Ovary (tissue), 9 donors: ENCODE data around the gene STPG1. TPM values are rescaled to one million over a fixed set of nuclear protein-coding genes. Genes with fewer than 3 reads are reported as not detected.

Experiments
- DNase-seq, 5 donors: peaks; one replicate each; pipeline ENCODE4 v3.0.0-alpha.2; 2019 to 2020
- H3K27ac ChIP-seq, 2 donors: fragments of 200-600 bp; one replicate each; pipeline versions ENCODE4 v1.5.1 to v1.8.0; 2019 to 2022
- H3K27me3 ChIP-seq: fragments of 200-600 bp; one replicate; pipeline ENCODE4 v1.8.0; 2022
- H3K36me3 ChIP-seq: fragments of 200-600 bp; sonication (generic); one replicate; pipeline ENCODE4 v1.5.1; 2019
- H3K4me1 ChIP-seq: one replicate; pipeline ENCODE4 v1.8.1; 2013; ENCODE audit warnings: mild to moderate bottlenecking, moderate library complexity; ENCODE audit not compliant: insufficient read depth
- H3K4me3 ChIP-seq: fragments of 200-600 bp; sonication (generic); one replicate; pipeline ENCODE4 v1.5.1; 2017
- H3K9me3 ChIP-seq, 2 donors: fragments of 200-600 bp in 1 of 2; sonication (generic) in 1 of 2; one replicate each; pipeline versions ENCODE4 v1.5.1 to v1.8.1; 2013 to 2019; ENCODE audit warnings: mild to moderate bottlenecking in 1 of 2, moderate library complexity in 1 of 2
- EP300 ChIP-seq: sonication (generic); formaldehyde crosslinking; IDR thresholded peaks from one replicate; pipeline ENCODE4 v1.6.1; 2017; ENCODE audit warnings: antibody characterized with exemption
- POLR2A ChIP-seq: fragments of 450-650 bp; IDR thresholded peaks from one replicate; pipeline ENCODE4 v1.6.1; 2017; ENCODE audit warnings: antibody characterized with exemption, mild to moderate bottlenecking, moderate library complexity
- WGBS, 3 donors: extraction: QIAGEN DNeasy Blood & Tissue Kit in 1 of 3; methylation state at CpG; one replicate each; pipeline versions ENCODE4 v1.1.5 to v1.1.7; 2013 to 2017; 5-methylcytosine and 5-hydroxymethylcytosine counted together
- intact Hi-C, 4 donors: fragments of 100-400 bp; cut with DNase I; formaldehyde crosslinking; loops; one replicate each; pipeline versions ENCODE4 v1.11.0 to v1.15.1; 2022 to 2023
- polyA plus RNA-seq, 2 donors: library from polyadenylated mRNA; stranded (reverse); fragments of 200-250 nt in 1 of 2; fragments of 350-450 nt in 1 of 2; fragmentation: Illumina TruSeq in 1 of 2; extraction: RNeasy Lipid Tissue Mini Kit (QIAGEN cat#74804) in 1 of 2; gene quantifications; one replicate each; pipeline ENCODE4 v1.2.3, GENCODE V29; 2013 to 2014
- total RNA-seq, 7 donors: library from RNA; depleted of rRNA in 2 of 7; stranded (reverse); fragments of >200 nt in 2 of 7; fragmentation: NEBNext Ultra II Directional in 3 of 7; extraction: Animal tissue kit (Norgen Biotek cat#: 25700) in 3 of 7; gene quantifications; one replicate each; pipeline versions ENCODE4 v1.1.0 to v1.2.4, GENCODE V29; 2016 to 2023
- TF ChIP-seq, protein P1 (sequence below), 3 donors: fragments of 450-650 bp in 2 of 3; fragments of 200-600 bp in 1 of 3; IDR thresholded peaks; one replicate each; pipeline versions ENCODE4 v1.5.1 to v1.8.0; 2016 to 2022; ENCODE audit warnings: antibody characterized with exemption in 3 of 3, mild to moderate bottlenecking in 1 of 3
- donor health status: DM: no; HTN: no; CAD: no; lungs with moderate emphysema.
- donor health status: DM: no; HTN: no; CAD: no.
- donor health status: Bipolar disorder and iron deficiency.
- donor health status: DM: yes; HTN: yes; CAD: no.
- donor health status: DM: no; HTN: no; CAD: no.
- donor health status: DM: yes; HTN: yes; CAD: no.

STPG1 gene
- total and polyA plus RNA-seq, 9 donors: 4.5 to 12.6 (median 7.3) TPM

DNA sequence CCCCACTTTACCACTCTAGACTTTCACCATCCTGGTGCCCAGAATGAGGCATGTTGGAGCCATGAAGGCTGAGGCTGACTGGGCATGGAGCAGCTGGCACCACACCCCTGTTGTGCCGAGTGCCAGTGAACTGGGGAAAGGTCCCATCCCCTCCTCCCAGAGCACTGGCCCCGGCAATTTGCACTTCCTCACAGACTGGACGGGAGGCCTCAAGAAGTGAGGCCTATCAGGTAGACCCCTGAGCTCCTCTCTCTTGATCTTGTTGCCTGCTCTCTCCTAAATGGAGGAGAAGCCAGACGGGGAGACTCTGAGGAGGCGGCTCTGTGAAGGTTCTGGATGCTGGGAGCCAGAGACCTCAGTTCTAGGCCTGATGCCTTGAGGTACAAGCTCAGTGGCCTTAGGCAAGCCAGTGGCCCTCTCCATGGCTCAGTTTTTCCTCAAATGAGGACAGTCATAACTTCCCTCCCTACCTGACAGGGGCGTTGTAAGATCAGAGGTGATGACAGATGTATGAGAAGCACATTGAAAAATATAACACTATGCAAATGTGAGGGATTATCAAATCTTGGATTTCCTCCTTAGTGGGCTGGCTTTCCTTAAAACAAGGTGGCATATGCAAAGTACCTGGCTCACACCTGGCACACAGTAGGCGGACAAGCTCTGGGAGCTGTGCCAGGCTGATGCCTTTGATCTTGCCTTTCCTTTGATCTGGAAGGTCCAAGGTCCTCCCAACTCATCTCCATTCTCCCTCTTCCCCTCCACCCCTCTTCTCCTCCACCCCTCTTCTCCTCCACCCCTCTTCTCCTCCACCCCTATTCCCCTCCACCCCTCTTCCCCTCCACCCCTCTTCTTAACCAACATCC is 87.8 kb downstream of the STPG1 start:
- intact Hi-C loops: no loop called here
- DNase-seq: no peak
- TF ChIP-seq POLR2A (no peak), EP300 (no peak)
- TF ChIP-seq, protein P1, sequence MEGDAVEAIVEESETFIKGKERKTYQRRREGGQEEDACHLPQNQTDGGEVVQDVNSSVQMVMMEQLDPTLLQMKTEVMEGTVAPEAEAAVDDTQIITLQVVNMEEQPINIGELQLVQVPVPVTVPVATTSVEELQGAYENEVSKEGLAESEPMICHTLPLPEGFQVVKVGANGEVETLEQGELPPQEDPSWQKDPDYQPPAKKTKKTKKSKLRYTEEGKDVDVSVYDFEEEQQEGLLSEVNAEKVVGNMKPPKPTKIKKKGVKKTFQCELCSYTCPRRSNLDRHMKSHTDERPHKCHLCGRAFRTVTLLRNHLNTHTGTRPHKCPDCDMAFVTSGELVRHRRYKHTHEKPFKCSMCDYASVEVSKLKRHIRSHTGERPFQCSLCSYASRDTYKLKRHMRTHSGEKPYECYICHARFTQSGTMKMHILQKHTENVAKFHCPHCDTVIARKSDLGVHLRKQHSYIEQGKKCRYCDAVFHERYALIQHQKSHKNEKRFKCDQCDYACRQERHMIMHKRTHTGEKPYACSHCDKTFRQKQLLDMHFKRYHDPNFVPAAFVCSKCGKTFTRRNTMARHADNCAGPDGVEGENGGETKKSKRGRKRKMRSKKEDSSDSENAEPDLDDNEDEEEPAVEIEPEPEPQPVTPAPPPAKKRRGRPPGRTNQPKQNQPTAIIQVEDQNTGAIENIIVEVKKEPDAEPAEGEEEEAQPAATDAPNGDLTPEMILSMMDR (IDR thresholded peaks at IDR 0.05): no peak
- Histone ChIP-seq H3K4me1 (peaks cover 5% of the 10 kb centered on the region), H3K27me3 (no peaks in the 10 kb centered on the region), H3K27ac (no peak overlapping the region), H3K36me3 (no peaks in the 10 kb centered on the region), H3K9me3 (no peaks in the 10 kb centered on the region), H3K4me3 (no peak overlapping the region)
- WGBS, 3 donors: 74 to 84% (median 77%) methylated on average over 7 of the region's 7 CpGs

DNA sequence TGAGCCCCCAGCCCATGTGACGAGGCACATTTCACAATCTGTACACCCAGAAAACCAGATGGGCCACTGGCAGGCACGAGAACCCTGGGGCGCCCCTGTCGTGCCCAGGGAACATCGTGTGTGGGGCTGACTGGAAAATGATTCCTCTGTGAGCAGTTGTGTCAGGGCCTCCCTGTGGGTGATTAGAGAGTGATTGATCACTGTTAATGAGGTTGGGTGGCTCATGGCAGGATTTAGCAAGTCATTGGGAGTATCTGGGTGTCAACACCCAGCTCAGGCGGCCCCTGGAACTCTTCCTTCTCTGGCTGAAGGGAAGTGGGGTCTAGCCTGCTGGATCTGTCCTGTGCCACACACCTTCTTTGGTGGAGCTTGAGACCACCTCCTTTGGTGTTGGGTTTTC is 88.7 kb downstream of the STPG1 start:
- no peak for DNase-seq
- no peaks in the 10 kb centered on the region for H3K36me3 ChIP-seq
- no peak for TF ChIP-seq EP300
- TF ChIP-seq POLR2A: no peak
- TF ChIP-seq, protein P1 (IDR thresholded peaks at IDR 0.05): no peak
- peaks cover 5% of the 10 kb centered on the region for H3K4me1 ChIP-seq
- 81 to 91% (median 83%) methylated on average over 6 of the region's 6 CpGs for WGBS, 3 donors
- H3K27me3 ChIP-seq: no peaks in the 10 kb centered on the region
- H3K4me3 ChIP-seq: no peak overlapping the region
- H3K27ac ChIP-seq: no peak overlapping the region
- intact Hi-C loops: no loop called here
- no peaks in the 10 kb centered on the region for H3K9me3 ChIP-seq

DNA sequence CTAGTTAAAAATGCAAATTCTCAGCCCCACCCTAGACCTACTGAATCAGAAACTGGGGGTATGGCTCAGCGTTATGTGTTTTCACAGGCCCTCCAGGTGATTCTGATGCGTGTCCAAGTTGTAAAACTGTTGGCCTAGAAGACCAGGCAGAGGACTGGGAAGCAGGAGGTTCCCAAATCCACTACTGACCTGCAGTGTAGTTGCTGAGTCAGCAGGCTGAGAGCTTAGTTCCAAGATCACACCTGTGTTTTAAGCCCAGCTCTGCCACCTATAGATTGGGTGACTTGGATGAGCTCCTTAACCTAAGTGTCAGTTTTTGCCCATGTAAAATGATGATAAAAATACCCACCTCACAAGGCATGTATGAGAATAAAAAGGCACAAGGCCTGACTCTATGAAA is 90.3 kb downstream of the STPG1 start:
- no peaks in the 10 kb centered on the region for H3K27me3 ChIP-seq
- no peaks in the 10 kb centered on the region for H3K36me3 ChIP-seq
- H3K4me1 ChIP-seq: peaks cover 5% of the 10 kb centered on the region
- intact Hi-C loops: no loop called here
- WGBS, 3 donors: 96 to 100% (median 97%) methylated on average over 2 of the region's 2 CpGs
- no peak overlapping the region for H3K27ac ChIP-seq
- H3K4me3 ChIP-seq: no peak overlapping the region
- no peaks in the 10 kb centered on the region for H3K9me3 ChIP-seq
- DNase-seq: no peak
- TF ChIP-seq, protein P1 (IDR thresholded peaks at IDR 0.05): no peak
- TF ChIP-seq POLR2A (no peak), EP300 (no peak)

DNA sequence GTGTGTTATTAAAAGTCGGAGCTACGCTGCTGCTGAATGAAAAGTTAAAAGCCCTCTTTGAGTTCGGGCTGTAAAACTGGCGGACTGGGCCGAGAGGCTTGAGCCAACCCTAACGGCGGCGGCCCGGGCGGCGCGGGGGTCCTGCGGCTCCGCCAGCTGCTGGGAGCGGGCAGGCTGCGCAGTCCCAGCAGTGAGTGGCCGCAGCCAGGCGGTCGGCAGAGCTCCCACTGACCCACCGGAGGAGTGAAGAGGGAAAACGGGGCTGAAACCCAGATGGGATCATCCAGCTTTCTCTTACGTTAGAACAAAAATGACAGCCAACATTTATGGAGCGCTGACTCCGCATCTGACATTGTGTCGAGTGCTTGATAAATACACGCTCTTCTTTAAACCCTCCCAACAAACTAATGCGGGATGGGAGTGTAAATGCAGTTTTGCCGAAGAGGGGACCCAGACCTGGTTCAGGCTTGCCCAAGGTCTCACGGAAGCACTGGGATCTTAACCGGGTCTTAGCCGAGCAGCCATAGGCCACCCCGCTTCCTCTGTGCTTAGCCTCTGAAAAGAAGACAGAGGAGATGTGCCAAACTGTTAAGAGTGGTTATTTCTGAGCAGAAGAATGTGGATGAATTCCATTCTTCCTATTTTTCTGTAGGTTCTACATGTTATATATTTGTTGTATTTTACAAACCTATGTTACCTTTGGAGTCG is 91.0 kb downstream of the STPG1 start:
- intact Hi-C loops: no loop called here
- 9 to 15% (median 14%) methylated on average over 33 of the region's 33 CpGs for WGBS, 3 donors
- DNase-seq: peak in 3 of 5 donors; percentile 21 to 52 (median 40)
- Histone ChIP-seq H3K9me3 (no peaks in the 10 kb centered on the region), H3K4me3 (peak overlapping the region; percentile 45), H3K4me1 (peaks cover 5% of the 10 kb centered on the region), H3K36me3 (no peaks in the 10 kb centered on the region), H3K27ac (no peak overlapping the region), H3K27me3 (no peaks in the 10 kb centered on the region)
- TF ChIP-seq, protein P1 (IDR thresholded peaks at IDR 0.05): no peak
